Tibial nerve (tissue), 4 donors: ENCODE measurements around the gene COL4A3. TPM values are rescaled to one million over a fixed set of nuclear protein-coding genes. Genes with fewer than 3 reads are reported as not detected.

Experiments used
- DNase-seq, 2 donors: peaks; one replicate each; pipeline ENCODE4 v3.0.0-alpha.2; 2019; ENCODE audit warnings: low spot score in 2 of 2
- H3K27ac ChIP-seq, 4 donors: fragments of 200-600 bp; sonication (generic) in 3 of 4; one replicate each; pipeline ENCODE4 v1.5.1; 2017 to 2019; ENCODE audit warnings: mild to moderate bottlenecking in 1 of 4
- H3K27me3 ChIP-seq, 2 donors: fragments of 200-600 bp; sonication (generic) in 1 of 2; one replicate each; pipeline versions ENCODE4 v1.5.1 to v1.6.0; 2017 to 2019
- H3K36me3 ChIP-seq, 3 donors: fragments of 200-600 bp; sonication (generic); one replicate each; pipeline ENCODE4 v1.5.1; 2018 to 2019
- H3K4me1 ChIP-seq, 4 donors: fragments of 200-600 bp; sonication (generic) in 3 of 4; one replicate each; pipeline ENCODE4 v1.5.1; 2017 to 2019
- H3K4me3 ChIP-seq, 4 donors: fragments of 200-600 bp; sonication (generic) in 3 of 4; one replicate each; pipeline ENCODE4 v1.5.1; 2017 to 2019; ENCODE audit warnings: mild to moderate bottlenecking in 1 of 4, moderate library complexity in 1 of 4
- H3K9me3 ChIP-seq, 4 donors: fragments of 200-600 bp; sonication (generic) in 3 of 4; one replicate each; pipeline ENCODE4 v1.5.1; 2017 to 2019
- EP300 ChIP-seq, 2 donors: sonication (generic); formaldehyde crosslinking; IDR thresholded peaks; one replicate each; pipeline ENCODE4 v1.6.1; 2017; ENCODE audit warnings: antibody characterized with exemption in 2 of 2, mild to moderate bottlenecking in 1 of 2
- POLR2A ChIP-seq, 2 donors: fragments of 450-650 bp; IDR thresholded peaks; one replicate each; pipeline ENCODE4 v1.6.1; 2017; ENCODE audit warnings: antibody characterized with exemption in 2 of 2, mild to moderate bottlenecking in 2 of 2, moderate library complexity in 2 of 2
- WGBS, 2 donors: methylation state at CpG; one replicate each; pipeline ENCODE4 v1.1.5; 2018; 5-methylcytosine and 5-hydroxymethylcytosine counted together
- total RNA-seq, 4 donors: library from RNA; depleted of rRNA; stranded (reverse); fragments of >200 nt; gene quantifications; one replicate each; pipeline ENCODE4 v1.1.0, GENCODE V29; 2016
- TF ChIP-seq, protein P1 (sequence below), 5 experiments: fragments of 200-600 bp in 3 of 5; fragments of 450-650 bp in 2 of 5; sonication (generic) in 3 of 5; IDR thresholded peaks; one replicate each; pipeline ENCODE4 v1.5.1; 2016 to 2019; ENCODE audit warnings: antibody characterized with exemption in 5 of 5, mild to moderate bottlenecking in 3 of 5, moderate library complexity in 2 of 5

Gene COL4A3
- total RNA-seq, 4 donors from 2014 or later, result 3.9 to 8.6 (median 7.6) TPM

DNA sequence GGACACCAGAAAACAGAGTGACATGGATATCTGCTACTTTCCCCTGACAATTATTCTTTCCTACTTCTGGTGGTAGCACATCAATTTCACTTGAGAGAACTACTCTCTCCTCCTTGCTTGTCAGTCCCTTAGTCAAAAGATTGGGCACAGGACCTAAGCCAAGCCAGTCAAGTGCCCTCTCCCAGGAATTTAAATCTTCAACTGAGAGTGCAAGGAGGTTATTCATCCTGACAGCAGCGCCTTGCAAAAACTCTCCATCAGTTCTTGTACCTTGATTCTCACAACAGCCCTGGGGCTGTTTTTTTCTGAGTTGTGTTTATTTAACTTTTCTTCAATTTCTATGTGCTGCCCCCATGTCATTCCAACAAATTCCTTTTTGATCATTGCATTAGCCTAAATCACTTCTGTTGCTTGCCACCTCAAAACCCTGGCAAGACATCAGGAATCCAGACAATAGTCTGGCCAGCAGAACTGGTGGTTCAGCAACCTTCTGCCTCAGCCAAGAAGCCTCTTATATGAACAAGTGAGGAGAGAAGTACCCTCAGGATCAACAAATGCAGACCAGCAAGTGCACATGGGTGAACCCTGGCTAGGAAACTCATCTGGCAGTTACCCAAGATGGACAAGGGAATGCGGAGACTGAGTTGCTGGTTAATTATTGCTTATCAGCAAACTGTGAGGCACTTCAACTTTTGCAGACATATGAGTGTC lies 19.4 kb downstream of the COL4A3 start:
- H3K27me3 ChIP-seq, result no peaks in the 10 kb centered on the region
- WGBS, 2 donors, result 81 to 82% methylated on average over 2 of the region's 2 CpGs

DNA sequence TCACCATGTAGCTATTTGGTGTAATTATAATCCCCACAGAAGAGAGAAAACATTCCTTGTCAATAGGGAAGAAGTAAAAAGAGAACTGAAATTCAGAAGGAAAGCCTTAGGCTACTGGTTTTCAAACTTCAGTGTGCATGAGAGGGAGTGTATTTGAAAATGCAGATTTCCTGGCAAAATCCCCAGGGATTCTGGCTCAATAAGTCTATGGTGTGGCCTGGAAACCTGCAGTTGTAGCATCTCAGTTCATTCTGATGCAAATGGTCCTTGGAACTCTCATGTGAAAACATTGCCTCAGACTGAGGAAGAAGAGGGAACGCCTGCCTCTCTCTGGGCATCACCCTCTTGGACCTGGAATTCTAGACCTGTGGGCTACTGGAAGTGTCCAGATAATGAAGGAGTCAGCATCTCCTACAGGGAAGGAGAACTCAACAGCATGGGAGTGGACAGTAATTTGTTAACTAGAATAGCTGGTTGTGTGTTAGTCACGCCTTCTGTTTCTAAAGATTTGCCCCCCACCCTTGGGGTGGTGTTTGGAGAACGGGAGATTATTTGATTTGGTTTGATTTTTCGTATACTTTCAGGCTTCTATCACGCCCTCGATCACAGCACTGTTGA lies 21.3 kb downstream of the COL4A3 start:
- WGBS, 2 donors, result 90 to 91% methylated on average over 6 of the region's 6 CpGs
- DNase-seq, result no peak
- Histone ChIP-seq H3K4me3 (no peak overlapping the region), H3K36me3 (no peaks in the 10 kb centered on the region), H3K4me1 (peaks cover 0 to 4% (median 0%) of the 10 kb centered on the region in 4 donors), H3K27ac (no peak overlapping the region), H3K27me3 (no peaks in the 10 kb centered on the region), H3K9me3 (no peaks in the 10 kb centered on the region)
- no peak for TF ChIP-seq POLR2A (IDR thresholded peaks at IDR 0.05)
- TF ChIP-seq, protein P1, sequence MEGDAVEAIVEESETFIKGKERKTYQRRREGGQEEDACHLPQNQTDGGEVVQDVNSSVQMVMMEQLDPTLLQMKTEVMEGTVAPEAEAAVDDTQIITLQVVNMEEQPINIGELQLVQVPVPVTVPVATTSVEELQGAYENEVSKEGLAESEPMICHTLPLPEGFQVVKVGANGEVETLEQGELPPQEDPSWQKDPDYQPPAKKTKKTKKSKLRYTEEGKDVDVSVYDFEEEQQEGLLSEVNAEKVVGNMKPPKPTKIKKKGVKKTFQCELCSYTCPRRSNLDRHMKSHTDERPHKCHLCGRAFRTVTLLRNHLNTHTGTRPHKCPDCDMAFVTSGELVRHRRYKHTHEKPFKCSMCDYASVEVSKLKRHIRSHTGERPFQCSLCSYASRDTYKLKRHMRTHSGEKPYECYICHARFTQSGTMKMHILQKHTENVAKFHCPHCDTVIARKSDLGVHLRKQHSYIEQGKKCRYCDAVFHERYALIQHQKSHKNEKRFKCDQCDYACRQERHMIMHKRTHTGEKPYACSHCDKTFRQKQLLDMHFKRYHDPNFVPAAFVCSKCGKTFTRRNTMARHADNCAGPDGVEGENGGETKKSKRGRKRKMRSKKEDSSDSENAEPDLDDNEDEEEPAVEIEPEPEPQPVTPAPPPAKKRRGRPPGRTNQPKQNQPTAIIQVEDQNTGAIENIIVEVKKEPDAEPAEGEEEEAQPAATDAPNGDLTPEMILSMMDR (IDR thresholded peaks at IDR 0.05), result no peak
- no peak for TF ChIP-seq EP300 (IDR thresholded peaks at IDR 0.05)

More for the DNA sequence above, 19.4 kb downstream of the COL4A3 start:
- no peaks in the 10 kb centered on the region for H3K9me3 ChIP-seq
- H3K27ac ChIP-seq, result no peak overlapping the region
- H3K36me3 ChIP-seq, result no peaks in the 10 kb centered on the region
- H3K4me3 ChIP-seq, result no peak overlapping the region
- peaks cover 0 to 5% (median 0%) of the 10 kb centered on the region in 4 donors for H3K4me1 ChIP-seq
- DNase-seq, result no peak
- no peak for TF ChIP-seq POLR2A (IDR thresholded peaks at IDR 0.05)
- no peak for TF ChIP-seq EP300 (IDR thresholded peaks at IDR 0.05)
- TF ChIP-seq, protein P1 (IDR thresholded peaks at IDR 0.05), result no peak

DNA sequence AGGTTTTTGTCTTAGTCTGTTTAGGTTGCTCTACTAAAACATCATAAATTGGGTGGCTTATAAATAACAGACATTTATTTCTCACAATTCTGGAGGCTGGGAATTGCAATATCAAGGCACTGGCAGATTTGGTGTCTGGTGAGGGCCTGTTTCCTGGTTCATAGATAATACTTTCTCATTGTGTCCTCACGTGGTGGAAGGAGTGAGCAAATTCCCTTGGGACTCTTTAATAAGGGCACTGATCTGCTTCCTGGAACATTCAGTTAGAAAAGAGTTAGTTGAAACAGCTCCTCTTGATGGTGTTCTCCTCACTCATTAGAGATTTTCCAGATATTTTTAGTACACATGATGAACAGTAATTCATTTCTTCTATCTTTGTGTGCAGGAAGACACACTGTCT lies 22.3 kb downstream of the COL4A3 start:
- Histone ChIP-seq H3K27me3 (no peaks in the 10 kb centered on the region), H3K27ac (no peak overlapping the region), H3K36me3 (no peaks in the 10 kb centered on the region), H3K9me3 (no peaks in the 10 kb centered on the region), H3K4me1 (no peaks in the 10 kb centered on the region), H3K4me3 (no peak overlapping the region)
- TF ChIP-seq, protein P1 (IDR thresholded peaks at IDR 0.05), result no peak
- no peak for TF ChIP-seq POLR2A (IDR thresholded peaks at IDR 0.05)
- no peak for TF ChIP-seq EP300 (IDR thresholded peaks at IDR 0.05)
- WGBS, 2 donors, result 46 to 50% methylated on average over 1 of the region's 1 CpG
- no peak for DNase-seq

DNA sequence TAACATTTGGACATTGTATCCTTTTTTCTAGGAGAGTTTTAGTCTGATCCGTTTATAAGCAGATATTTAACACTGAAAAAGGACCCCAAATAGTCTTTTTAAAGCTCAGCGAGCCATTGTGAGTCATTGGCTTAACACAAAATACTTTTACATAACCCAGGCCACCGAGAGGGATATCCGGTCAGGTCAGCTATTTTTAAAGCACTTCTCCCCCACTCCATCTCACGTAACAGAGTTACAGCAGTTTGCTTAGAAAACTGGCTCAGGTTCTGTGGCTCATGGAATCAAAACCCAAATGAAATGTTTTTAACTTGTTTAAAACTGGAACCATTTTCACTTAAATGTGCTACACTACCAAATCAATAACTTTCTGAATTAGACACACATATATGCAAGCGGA lies 23.9 kb downstream of the COL4A3 start:
- 31 to 37% methylated on average over 6 of the region's 6 CpGs for WGBS, 2 donors
- H3K36me3 ChIP-seq, result no peaks in the 10 kb centered on the region
- H3K4me3 ChIP-seq, result no peak overlapping the region
- H3K27me3 ChIP-seq, result no peaks in the 10 kb centered on the region
- no peaks in the 10 kb centered on the region for H3K9me3 ChIP-seq
- TF ChIP-seq, protein P1 (IDR thresholded peaks at IDR 0.05), result no peak
- no peak for TF ChIP-seq EP300 (IDR thresholded peaks at IDR 0.05)
- no peak for TF ChIP-seq POLR2A (IDR thresholded peaks at IDR 0.05)
- no peaks in the 10 kb centered on the region for H3K4me1 ChIP-seq
- no peak for DNase-seq
- H3K27ac ChIP-seq, result no peak overlapping the region

DNA sequence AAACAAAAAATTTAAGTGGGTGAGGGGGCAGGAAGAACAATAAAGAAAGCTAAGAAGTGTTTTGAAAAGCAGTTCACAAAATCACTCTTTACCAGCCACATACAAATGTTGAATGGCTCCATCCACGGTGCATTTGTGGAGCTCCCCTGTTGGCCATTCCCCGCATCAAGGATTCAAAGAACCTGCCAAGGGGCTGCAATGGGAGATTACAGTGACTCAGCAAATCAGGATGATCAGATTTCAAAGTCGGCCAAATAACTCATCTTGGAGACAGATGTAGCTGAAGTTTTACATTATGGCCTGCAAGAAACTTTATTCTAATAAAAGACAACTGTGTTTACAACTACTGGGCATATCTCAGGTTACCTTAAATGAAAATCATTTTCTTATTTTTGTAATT lies 26.9 kb downstream of the COL4A3 start:
- WGBS, 2 donors, result 48 to 49% methylated on average over 3 of the region's 3 CpGs
- DNase-seq, result no peak
- H3K27me3 ChIP-seq, result no peaks in the 10 kb centered on the region
- H3K9me3 ChIP-seq, result no peaks in the 10 kb centered on the region
- no peaks in the 10 kb centered on the region for H3K4me1 ChIP-seq
- TF ChIP-seq EP300 (IDR thresholded peaks at IDR 0.05), result no peak
- TF ChIP-seq, protein P1 (IDR thresholded peaks at IDR 0.05), result no peak
- TF ChIP-seq POLR2A (IDR thresholded peaks at IDR 0.05), result no peak
- no peaks in the 10 kb centered on the region for H3K36me3 ChIP-seq
- H3K4me3 ChIP-seq, result no peak overlapping the region
- H3K27ac ChIP-seq, result no peak overlapping the region
